GM21367 (cell line): Measurements from ENCODE around the gene CACNG3.

Source experiments
- ATAC-seq: cut with Tn5 transposase; IDR thresholded peaks from one replicate; pipeline ENCODE4 v1.9.1; 2021; ENCODE audit not compliant: unreplicated experiment

Gene CACNG3

GRCh38 chr16:24381470-24382118, 125.5 kb downstream of the CACNG3 start:
- no peak for ATAC-seq

- ATAC-seq, result no peak
Observed at GRCh38 chr16:24382762-24383407, 126.8 kb downstream of the CACNG3 start.

DNA sequence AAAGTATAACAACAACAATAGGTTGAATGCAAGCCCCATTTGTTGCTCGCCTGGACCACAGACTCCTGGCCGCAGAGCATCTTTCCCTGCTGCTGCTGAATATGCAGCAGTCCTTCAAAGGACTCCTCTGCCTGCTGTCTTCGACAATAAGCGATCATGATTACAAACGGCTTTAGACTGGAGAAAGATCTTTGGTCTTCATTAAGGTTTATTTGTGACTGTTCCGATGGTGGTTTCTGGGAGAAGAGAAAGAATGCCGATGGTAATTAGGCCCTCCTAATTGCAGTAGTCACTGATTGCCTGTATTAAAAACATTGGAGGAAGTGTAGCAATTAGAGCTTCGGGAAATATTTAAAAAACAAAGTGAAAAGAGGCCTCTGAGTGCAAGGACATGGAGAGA, 138.2 kb downstream of the CACNG3 start:
- ATAC-seq, result no peak

- ATAC-seq, result no peak
Observed at GRCh38 chr16:24396350-24397271, 140.5 kb downstream of the CACNG3 start.

- no peak for ATAC-seq
Observed at GRCh38 chr16:24409045-24409444, 152.9 kb downstream of the CACNG3 start.
